Gastroesophageal sphincter (tissue), 4 donors: ENCODE results near the gene INAFM2. TPM values are rescaled to one million over a fixed set of nuclear protein-coding genes. Genes with fewer than 3 reads are reported as not detected.

ENCODE experiments used
- ATAC-seq: fragments of 150-250 bp; one replicate; pipeline ENCODE4 v1.9.1; 2016; ENCODE audit warnings: mild to moderate bottlenecking, moderate library complexity
- H3K27ac ChIP-seq, 4 donors: fragments of 200-600 bp; sonication (generic) in 3 of 4; 1 replicate in 3 of 4; 2 replicates in 1 of 4; pipeline ENCODE4 v1.5.1; 2016 to 2019
- H3K27me3 ChIP-seq: fragments of 200-600 bp; sonication (generic); one replicate; pipeline ENCODE4 v1.5.1; 2019
- H3K36me3 ChIP-seq, 2 donors: fragments of 200-600 bp; sonication (generic); one replicate each; pipeline ENCODE4 v1.5.1; 2019; ENCODE audit warnings: control low read depth in 1 of 2
- H3K4me1 ChIP-seq, 3 donors: fragments of 200-600 bp; sonication (generic); 1 replicate in 2 of 3; 2 replicates in 1 of 3; pipeline ENCODE4 v1.5.1; 2016 to 2019; ENCODE audit warnings: control low read depth in 2 of 3
- H3K4me3 ChIP-seq, 2 donors: fragments of 200-600 bp; sonication (generic); one replicate each; pipeline ENCODE4 v1.5.1; 2019; ENCODE audit warnings: mild to moderate bottlenecking in 1 of 2, moderate library complexity in 1 of 2
- H3K9me3 ChIP-seq, 3 donors: fragments of 200-600 bp; sonication (generic); one replicate each; pipeline ENCODE4 v1.5.1; 2017 to 2019; ENCODE audit warnings: control low read depth in 2 of 3
- CTCF ChIP-seq, 4 experiments: fragments of 200-600 bp in 2 of 4; fragments of 450-650 bp in 2 of 4; sonication (generic) in 1 of 4; IDR thresholded peaks; one replicate each; pipeline ENCODE4 v1.5.1; 2017 to 2019; ENCODE audit warnings: antibody characterized with exemption in 4 of 4, mild to moderate bottlenecking in 2 of 4, moderate library complexity in 2 of 4
- EP300 ChIP-seq: sonication (generic); formaldehyde crosslinking; IDR thresholded peaks from one replicate; pipeline ENCODE4 v1.6.1; 2017; ENCODE audit warnings: antibody characterized with exemption, mild to moderate bottlenecking
- POLR2A ChIP-seq, 2 donors: fragments of 450-650 bp; IDR thresholded peaks; one replicate each; pipeline ENCODE4 v1.6.1; 2017; ENCODE audit warnings: antibody characterized with exemption in 2 of 2, mild to moderate bottlenecking in 2 of 2, moderate library complexity in 1 of 2
- POLR2AphosphoS5 ChIP-seq: sonication (generic); formaldehyde crosslinking; IDR thresholded peaks from one replicate; pipeline ENCODE4 v1.6.1; 2017; ENCODE audit warnings: antibody characterized with exemption
- WGBS, 2 donors: methylation state at CpG; one replicate each; pipeline ENCODE4 v1.1.5; 2018; ENCODE audit warnings: low coverage in 1 of 2; 5-methylcytosine and 5-hydroxymethylcytosine counted together
- total RNA-seq, 4 donors: library from RNA; depleted of rRNA; stranded (reverse); fragments of >200 nt; gene quantifications; one replicate each; pipeline ENCODE4 v1.1.0, GENCODE V29; 2016

Gene INAFM2
- total RNA-seq, 4 donors from 2014 or later: 27.3 to 66.6 (median 37.5) TPM

GRCh38 chr15:40298216-40298935, 25.1 kb upstream of the INAFM2 start:
- Histone ChIP-seq H3K9me3 (peaks cover 0 to 22% (median 0%) of the 10 kb centered on the region in 3 donors), H3K27ac (no peak overlapping the region), H3K4me1 (peaks cover 0 to 9% (median 0%) of the 10 kb centered on the region in 3 donors), H3K27me3 (peaks cover 11% of the 10 kb centered on the region), H3K36me3 (peaks cover 0 to 6% of the 10 kb centered on the region in 2 donors), H3K4me3 (no peak overlapping the region)
- no peak for ATAC-seq
- WGBS, 2 donors: no CpG with 5 or more reads among the region's 17 CpGs
- TF ChIP-seq EP300 (no peak), CTCF (IDR thresholded peaks at IDR 0.05) (no peak), POLR2A (IDR thresholded peaks at IDR 0.05) (no peak), POLR2AphosphoS5 (no peak)

- peaks cover 14% of the 10 kb centered on the region for H3K27me3 ChIP-seq
- H3K4me1 ChIP-seq: peaks cover 0 to 9% (median 0%) of the 10 kb centered on the region in 3 donors
- no peak overlapping the region for H3K27ac ChIP-seq
- 93 to 95% methylated on average over 2 of the region's 2 CpGs for WGBS, 2 donors
- no peak for TF ChIP-seq CTCF (IDR thresholded peaks at IDR 0.05)
- no peak for TF ChIP-seq POLR2AphosphoS5
- no peak for TF ChIP-seq POLR2A (IDR thresholded peaks at IDR 0.05)
- no peak for TF ChIP-seq EP300
- H3K9me3 ChIP-seq: peaks cover 0 to 22% (median 0%) of the 10 kb centered on the region in 3 donors
- H3K36me3 ChIP-seq: peaks cover 0 to 6% of the 10 kb centered on the region in 2 donors
- ATAC-seq: no peak
- H3K4me3 ChIP-seq: no peak overlapping the region
Measured at GRCh38 chr15:40300367-40300766, 23.1 kb upstream of the INAFM2 start.

GRCh38 chr15:40300771-40301170, 22.7 kb upstream of the INAFM2 start:
- ATAC-seq: no peak
- 83% methylated on average over 1 of the region's 2 CpGs; no CpG with 5 or more reads in 1 of the 2 donors for WGBS, 2 donors
- peaks cover 0 to 22% (median 0%) of the 10 kb centered on the region in 3 donors for H3K9me3 ChIP-seq

GRCh38 chr15:40301467-40302179, 21.9 kb upstream of the INAFM2 start:
- WGBS, 2 donors: 26 to 55% methylated on average over 8 to 10 of the region's 12 CpGs
- Histone ChIP-seq H3K36me3 (peaks cover 0 to 6% of the 10 kb centered on the region in 2 donors), H3K27me3 (peaks cover 14% of the 10 kb centered on the region), H3K27ac (no peak overlapping the region), H3K4me3 (no peak overlapping the region), H3K4me1 (no peaks in the 10 kb centered on the region), H3K9me3 (peaks cover 0 to 22% (median 0%) of the 10 kb centered on the region in 3 donors)
- no peak for ATAC-seq
- TF ChIP-seq POLR2AphosphoS5 (no peak), POLR2A (IDR thresholded peaks at IDR 0.05) (no peak), EP300 (no peak), CTCF (IDR thresholded peaks at IDR 0.05) (no peak)

More at GRCh38 chr15:40300771-40301170, 22.7 kb upstream of the INAFM2 start:
- TF ChIP-seq EP300 (no peak), POLR2A (IDR thresholded peaks at IDR 0.05) (no peak), POLR2AphosphoS5 (no peak), CTCF (IDR thresholded peaks at IDR 0.05) (no peak)
- H3K4me3 ChIP-seq: no peak overlapping the region
- peaks cover 0 to 6% of the 10 kb centered on the region in 2 donors for H3K36me3 ChIP-seq
- H3K27ac ChIP-seq: no peak overlapping the region
- H3K4me1 ChIP-seq: peaks cover 0 to 5% (median 0%) of the 10 kb centered on the region in 3 donors
- H3K27me3 ChIP-seq: peaks cover 14% of the 10 kb centered on the region
